Cortex of kidney (tissue), 1 donor: ENCODE measurements around the gene TMEM94.

Experiments
- DNase-seq: peaks from one replicate; lab custom pipeline; 2025; lab: John Stamatoyannopoulos, UW

Gene TMEM94

DNA sequence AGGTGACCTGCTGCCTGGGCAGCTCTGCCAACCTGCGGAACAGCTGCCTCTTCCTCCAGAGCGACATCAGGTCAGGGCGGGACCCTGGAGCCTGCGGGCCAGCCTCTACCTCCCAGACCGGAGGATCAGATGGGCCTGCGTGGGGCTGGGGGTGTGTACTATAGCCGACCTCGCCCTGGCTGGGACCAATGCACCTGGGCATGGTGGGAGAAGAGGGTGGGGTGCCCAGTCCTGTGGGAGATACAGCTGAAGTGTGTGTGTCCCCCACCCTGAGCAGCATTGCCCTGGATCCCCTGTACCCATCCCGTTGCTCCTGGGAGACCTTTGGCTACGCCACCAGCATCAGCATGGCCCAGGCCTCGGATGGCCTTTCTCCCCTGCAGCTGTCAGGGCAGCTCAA lies 39.6 kb downstream of the TMEM94 start:
- no peak for DNase-seq

DNA sequence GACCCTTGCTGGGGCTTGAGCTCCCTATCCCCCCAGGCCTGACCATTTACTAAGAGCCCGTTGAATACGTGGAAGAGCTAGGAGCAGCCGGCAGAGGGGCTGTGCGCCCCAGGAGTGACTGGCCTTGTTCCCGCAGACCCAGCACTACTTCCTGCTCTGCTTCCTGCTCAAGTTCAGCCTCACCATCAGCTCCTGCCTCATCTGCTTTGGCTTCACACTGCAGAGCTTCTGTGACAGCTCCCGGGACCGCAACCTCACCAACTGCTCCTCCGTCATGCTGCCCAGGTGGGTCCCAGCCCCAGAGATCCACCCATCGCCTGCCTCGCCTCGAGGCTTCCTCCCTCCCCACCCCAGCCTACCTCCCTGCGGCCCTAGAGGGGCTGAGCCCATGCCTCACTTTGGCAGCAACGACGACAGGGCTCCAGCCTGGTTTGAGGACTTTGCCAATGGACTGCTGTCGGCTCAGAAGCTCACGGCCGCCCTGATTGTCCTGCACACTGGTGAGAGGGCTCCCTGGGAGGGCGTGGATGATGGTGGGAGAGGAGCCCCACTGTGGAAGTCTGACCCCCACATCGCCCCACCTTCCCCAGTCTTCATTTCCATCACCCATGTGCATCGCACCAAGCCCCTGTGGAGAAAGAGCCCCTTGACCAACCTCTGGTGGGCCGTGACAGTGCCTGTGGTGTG lies 41.7 kb downstream of the TMEM94 start:
- DNase-seq = no peak

DNA sequence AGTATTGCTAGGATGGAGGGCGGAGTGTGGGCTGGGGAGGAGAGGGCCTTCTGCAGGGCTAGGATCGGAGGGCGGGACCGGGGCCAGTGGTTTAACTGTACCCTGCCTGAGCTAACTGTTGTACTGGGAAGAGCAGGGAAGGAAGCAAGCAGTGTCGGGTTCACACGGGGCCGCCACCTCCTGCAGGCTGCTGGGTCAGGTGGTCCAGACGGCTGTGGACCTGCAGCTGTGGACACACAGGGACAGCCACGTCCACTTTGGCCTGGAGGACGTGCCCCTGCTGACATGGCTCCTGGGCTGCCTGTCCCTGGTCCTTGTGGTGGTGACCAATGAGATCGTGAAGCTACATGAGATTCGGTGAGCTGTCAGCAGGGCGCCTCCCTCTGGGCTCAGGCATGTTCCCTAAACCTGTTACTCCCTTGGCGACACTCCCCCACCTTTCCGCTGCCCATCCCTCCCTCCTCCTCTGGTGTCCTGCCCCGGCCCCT lies 42.3 kb downstream of the TMEM94 start:
- no peak for DNase-seq

DNA sequence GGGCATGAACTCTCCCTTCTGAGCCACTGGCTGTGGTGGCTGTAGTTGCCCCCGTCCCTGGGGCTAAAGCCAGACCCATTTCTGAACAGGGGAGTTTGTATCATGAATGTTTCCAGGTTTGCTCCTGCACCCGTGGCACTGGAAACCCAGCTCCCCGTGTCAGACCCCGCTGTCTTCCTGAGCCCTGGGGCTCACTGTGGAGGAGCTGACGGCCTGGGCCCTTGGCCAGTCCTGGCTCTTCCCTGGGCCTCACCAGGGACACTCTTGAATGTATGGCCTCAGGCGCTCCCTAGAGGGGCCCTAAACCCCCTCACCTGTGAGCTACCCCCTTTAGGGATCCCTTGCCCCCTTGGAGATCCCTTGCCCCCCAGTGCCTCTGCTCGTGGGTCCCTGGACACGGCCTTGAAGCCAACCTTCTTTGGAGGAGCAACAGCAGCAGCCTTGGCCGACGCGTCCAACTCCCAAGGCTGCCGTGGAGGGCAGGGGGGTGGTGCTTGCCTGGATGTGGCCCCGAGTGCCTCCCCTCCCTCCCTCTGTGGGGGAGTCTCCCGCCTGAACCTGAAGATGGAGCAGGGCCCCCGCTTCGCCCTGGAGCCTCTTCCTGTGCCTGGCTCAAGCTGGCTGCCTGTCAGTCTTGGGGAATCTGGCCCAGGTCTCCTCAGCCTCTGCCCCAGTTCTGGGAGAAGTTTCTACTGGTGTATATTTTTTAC lies 43.0 kb downstream of the TMEM94 start:
- no peak for DNase-seq

DNA sequence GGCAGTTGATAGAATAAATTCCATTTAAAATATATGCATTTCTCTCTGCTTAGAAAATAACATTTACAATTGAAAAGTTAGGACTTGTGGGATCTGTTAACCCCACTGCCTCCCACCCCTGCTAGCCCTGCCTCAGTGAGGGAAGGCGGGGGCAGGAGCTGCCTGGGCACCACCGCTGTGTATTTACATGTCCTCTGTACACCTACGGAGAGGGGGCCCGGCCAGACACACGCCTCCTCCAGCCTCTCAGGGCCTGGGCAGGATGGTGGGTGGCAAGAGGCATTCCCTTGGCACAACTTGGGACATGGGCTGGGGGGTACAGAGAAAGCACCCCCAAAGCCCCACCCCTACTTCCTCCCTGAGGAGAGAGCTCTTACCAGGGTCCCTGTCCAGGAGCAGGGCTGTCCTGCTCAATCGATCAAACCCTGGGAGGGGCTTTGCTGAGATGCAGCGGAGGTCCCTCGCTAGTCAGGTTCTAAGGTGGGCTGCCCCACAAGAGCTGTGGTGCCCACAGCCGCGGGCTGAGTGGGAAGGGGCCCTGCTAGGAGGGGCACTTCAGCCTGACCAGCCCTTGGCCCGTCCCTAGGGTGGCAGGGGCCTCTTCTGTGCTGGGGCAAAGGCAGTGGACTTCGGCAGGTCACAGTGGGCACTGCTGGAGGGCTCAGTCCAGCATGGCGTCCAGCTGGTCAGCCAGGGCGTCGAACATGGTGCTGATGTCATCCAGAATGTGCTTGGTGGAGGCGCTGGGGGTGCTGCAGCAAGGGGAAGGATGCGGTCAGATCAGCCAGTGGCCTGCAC lies 44.2 kb downstream of the TMEM94 start:
- DNase-seq = no peak

DNA sequence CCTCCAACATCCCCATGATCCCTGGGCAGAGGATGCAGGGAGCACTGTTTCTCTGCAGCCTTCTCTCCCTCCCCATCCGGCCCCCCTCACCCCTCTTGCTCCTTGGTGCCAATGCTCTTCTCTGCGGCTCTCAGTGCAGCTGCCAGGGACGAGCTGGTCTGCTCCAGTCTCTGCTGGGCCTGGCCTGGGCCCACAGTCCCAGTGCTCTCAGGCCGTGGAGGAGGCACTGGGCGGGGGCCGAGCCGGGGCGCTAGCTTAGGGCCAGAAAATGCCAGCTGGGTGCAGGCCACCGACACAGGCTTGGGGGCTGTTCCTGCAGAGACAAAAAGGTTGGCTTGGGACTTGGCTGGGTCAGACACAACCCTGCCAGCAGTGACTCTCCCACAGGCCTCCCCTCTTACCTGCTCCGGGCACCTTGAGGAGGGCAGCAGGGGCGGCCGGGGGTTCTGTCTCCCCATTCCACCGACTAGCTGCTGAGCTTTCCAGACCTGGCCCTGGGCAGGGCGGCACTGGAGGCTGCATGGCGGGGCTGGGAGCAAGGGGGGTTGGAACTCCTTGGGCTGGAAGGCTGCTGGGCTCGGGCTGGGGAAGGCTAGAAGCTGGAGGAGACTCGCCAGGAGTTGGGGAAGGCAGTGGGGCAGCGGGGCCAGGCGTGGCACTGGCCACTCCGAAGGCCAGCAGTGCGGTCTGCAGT lies 45.1 kb downstream of the TMEM94 start:
- no peak for DNase-seq

DNA sequence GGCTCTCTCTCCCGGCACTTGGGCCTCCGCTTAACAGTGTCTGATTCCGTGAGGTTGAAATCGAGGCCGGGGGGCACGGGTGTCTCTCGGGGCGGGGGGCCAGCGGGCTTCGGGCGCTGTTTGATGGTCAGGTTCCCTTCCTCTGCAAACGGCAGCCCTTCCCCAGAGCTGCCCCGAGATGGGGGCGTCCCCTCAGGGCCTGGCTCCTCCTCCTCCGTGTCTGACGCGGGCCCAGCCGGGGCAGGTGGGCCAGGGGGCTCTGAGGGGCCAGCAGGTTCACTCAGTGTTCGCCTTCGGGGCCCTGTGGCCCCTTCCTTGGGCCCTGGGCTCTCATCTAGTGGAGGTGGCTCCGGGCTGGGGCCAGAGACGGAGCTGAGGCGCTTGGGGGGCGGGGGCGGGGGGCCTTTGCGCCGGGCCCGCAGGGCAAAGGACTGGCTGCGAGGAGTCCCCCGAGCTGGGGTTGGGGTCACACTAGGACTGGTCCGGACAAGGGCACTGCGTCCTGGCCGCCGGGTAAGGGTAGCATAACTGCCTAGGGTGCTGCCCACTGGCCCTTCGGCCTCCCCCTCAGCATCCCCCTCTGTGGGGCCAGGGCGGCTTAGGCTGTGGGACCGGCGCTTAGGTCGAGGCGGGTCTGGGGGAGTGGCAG lies 45.8 kb downstream of the TMEM94 start:
- DNase-seq = no peak

DNA sequence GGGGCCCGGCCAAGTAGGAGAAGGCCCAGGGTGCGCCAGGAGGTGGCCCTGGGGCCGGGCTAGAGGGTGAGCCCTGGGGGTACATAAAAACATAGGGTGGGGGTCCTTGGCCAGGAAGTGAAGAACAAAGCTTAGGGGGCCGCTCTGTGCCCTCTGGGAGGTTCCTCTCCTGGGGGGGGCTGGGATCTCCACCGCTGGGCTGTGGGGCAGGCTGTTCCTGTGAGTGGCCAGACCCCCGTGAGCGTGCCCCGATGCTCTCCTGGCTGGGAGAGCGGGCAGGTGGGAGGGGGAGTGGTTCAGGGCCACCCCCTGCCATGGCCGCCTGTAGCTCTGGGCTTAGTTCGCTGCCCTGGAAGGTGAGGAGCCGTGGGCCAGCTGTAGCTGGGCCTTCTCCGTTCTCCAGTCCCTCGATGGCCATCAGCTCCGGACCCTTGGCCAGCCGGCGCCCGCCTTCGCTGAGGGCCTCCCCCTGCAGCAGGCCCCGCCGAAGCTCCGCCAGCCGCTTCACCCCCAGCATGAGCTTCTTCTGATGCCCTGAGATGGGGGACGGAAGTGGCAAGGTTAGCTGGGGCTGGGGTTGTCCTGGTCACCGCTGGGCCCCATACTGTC lies 46.4 kb downstream of the TMEM94 start:
- no peak for DNase-seq

DNA sequence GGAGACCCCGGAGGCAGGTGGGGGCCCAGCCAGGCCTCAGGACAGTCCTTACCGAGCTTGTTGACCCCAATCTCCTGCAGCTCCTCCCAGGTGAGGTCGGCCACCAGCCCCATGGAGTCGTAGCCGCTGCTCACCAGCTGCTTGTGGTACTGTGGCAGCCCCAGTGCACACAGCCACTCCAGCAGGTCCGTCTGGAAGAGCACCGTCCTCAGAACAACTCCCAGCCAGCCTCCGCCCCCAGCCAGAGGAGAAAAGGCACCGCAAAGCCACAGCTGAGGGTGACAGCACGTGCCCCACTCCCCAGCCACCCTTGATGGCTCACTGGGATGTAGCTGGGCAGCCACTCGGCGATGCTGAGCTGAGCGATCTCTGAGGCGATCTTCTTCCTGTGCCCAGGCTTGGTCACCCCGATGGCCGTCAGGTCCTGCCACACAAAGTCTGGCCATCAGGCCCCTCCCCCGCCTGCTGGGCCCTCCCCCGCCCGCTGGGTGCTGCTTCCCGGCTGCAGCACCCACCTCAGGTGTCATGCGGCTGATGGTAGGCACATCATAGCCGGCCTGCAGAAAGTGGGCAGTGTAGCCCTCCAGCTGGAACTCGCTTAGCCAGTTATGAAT lies 47.0 kb downstream of the TMEM94 start:
- DNase-seq = no peak

DNA sequence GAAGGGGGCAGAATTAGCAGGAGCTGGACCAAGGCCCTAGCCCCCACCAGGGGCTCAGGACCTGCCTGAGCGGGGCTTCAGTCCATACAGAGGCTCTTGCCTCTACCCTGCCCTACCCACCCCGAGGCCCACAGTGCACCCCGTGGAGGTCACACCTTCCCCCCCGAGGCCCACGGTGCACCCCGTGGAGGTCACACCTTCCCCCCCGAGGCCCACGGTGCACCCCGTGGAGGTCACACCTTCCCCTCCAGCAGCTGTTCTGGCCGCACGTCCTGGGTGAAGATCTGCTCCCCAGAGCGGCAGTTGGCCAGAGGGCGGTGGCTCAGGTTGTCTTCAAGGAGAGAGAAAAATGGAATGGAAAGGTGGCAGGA lies 47.5 kb downstream of the TMEM94 start:
- no peak for DNase-seq

DNA sequence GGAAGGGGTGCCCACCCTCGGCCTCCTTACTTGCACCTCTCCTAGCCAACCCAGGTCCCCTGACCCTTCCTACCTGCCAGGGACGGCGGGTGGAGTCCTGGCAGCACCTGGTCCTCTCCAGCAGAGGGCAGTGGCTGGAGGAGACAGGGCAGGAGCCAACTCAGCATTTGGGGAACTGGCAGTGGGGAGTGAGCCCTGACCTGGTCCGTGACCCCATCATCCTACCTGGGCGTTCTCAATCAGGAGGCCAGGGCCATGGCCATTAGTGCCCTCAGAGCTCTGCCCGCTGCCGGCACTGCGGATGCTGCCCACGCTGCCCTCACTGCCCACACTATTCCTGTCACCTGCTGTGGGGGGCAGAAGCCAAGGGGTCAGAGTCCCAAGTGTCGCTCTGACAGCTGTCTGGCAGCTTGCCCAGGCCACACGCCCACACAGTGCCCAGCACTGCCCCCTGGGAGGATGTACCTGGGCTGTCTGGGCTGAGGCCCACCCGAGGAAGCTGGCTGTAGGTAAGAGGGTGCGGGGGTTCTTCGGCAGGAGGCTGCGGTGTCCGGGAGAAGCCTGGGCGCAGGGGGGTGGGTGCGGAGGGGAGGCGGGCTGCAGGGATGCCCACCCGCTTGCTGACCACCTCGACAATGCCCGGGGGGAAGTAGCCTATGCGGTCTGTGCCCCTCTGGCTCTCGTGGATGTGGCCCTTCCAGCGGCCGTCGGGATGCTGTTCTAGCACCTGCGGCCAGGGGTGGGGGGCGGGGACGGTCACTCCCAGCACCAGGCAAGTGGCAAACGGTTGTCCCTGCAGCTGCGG lies 48.1 kb downstream of the TMEM94 start:
- DNase-seq = no peak

DNA sequence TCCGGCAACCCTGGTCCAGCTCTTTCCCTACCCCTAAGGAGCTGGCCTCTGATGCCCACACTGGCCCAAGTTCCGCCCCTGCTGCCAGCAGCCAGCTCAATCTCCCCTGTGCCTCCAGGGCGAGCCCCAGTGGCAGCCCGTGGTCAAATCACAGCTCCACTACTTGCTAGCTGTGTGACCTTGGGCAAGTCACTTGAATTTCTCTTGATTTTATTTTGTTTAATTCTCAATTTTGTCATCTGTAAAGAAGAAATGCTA lies 48.6 kb downstream of the TMEM94 start:
- no peak for DNase-seq

DNA sequence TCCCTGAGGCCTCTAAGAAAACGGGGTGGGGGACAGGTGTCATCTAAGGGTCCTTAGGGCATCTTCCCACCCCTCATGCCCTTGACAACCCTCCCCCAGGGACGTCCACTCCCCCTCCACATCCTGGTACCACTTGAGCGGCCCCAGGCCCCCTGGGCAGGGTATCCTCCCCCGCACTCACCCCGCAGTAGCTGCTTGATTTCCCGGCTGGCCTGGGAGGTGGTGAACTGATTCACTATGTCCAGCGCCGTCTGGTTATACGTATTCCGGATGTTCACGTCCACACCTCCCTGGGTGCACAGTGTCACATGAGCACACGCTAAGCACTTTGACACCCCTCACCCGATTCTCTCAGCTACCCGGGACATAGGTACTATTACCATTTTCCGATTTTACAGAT lies 49.2 kb downstream of the TMEM94 start:
- no peak for DNase-seq

DNA sequence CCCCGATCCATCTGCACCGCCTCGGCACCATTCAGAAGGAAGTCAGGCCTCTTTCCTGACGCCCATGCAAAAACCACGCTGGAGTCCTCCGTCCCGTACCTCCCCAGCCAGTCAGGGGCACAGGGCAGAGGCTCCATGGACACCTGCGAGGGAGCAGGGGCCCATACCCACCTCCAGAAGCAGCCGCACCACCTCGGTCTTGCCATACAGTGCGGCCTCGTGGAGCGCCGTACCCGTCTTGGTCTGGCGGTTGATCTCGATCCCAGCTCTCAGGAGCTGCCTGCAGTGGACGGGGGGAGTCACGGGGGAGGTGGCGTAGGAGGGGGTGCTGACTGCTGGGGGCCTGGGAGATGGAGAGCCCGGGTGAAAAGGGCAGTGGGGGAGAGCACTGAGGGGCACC lies 49.7 kb downstream of the TMEM94 start:
- no peak for DNase-seq

DNA sequence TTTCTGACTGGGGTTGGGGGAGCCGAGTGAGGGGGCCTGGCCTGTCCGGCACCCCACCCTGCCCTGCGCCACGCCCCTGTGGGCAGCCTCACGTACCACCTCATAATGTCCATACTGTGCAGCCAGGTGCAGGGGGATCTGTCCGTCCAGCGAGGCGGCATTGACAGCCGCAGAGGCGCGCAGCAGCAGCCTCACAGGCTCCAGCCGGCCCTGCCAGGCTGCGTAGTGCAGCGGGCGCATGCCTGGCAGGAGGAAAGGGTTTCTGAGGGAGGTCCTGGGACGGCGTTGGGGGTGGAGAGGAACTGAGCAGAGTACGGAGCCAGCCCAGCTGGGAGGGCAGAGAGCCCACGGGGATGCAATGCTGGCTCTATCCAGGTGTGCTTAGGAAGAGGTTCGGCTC lies 50.5 kb downstream of the TMEM94 start:
- no peak for DNase-seq

DNA sequence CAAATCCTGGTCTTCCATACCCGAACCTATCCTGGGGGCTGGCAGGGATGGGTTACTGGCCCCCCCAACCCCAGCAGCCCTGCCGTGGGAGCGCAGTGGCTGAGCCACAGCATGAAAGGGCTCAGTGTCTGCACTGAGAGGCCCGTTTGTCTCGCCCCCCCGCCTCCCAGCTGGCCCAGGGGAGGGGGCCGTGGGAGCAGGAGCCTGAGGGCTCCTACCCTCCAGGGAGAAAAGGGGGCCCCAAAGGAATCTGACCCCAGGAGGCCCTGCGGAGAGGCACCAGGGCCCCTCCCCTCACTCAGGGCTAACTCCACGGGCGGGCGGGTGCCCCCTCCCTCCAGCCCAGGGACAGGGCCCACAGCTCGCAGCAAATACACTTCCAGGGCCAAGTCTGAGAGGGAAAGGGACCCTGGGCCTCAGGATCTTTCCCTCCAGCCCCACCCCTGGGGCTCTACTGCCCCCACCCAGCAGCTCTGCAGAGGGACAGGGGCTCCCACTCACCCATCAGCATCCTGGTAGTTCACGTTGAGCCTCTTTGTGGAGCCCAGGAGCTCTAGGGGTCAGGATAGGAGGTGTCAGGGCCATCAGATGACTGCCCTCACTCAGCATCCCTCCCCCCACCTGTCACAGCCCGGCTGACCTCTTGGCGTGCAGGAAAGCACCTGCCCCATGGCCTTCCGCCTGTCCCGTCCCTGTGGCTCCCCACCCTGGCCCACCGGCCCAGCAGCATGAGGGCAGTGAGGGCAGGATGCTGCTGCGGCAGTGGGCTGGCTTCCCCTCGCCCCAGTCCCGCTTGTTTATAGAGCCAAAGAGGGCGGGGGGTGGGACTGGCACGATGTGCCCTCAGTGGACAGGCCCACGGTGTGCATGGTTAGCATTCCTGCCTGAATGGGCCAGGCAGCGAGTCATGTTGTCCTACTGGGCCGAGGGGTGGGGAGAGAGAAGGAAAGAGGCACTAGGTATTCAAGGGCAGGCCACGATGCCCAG lies 51.6 kb downstream of the TMEM94 start:
- no peak for DNase-seq

DNA sequence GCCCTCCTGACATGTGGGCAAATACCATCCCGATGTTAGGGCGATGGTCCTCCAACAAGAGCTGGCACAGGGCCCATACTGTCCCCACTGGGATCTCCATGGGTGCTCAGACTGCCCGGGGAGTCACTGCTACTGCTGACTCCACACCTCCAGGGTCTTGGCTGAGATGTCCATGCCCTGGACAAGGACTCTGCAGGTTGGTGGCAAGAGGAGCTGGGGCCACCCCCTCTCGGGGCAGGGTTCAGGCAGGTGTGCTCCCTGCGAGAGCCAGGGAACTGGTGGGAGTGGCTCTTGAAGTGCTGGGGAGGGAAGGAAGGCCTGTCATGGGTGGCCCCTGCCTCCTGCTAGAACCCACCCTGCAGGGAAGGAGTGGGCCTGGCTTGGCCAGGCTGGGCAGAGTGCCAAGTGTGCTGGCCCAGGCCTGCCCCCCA lies 52.5 kb downstream of the TMEM94 start:
- DNase-seq = no peak

DNA sequence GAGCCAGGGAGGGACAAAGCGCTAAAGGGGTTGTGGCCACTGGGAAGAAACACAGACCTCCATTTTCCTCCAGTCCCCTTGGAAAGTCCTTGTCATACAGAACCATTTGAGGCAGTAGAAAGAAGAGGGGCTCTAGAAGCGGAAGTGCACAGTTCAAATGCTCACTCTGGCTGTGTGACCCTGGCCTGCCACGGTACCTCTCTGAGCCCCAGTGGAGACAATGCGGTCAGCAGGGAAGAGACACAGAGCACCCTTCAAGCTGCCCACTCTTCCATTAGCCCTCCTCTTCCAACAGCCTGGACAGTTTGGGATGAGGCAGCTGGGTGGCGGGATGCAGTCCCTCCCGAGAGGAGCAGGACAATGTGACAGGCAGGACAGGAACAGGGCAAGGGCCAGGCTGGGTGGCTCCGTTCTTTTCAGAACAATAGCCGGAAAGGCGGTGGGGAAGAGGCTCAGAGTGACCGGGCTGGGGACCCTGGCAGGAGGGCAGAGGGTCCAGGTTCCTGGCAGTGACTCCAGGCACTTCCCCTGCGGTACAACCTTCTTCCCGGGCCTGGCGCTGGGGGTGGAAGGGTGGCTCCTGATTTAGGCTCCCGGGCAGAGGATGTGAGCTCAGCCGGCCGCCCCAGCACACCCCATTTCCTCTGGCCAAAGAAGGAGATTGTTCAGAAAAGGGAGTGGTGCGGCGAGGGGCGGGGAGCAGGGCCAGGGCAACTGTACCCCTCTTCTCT lies 53.3 kb downstream of the TMEM94 start:
- no peak for DNase-seq

DNA sequence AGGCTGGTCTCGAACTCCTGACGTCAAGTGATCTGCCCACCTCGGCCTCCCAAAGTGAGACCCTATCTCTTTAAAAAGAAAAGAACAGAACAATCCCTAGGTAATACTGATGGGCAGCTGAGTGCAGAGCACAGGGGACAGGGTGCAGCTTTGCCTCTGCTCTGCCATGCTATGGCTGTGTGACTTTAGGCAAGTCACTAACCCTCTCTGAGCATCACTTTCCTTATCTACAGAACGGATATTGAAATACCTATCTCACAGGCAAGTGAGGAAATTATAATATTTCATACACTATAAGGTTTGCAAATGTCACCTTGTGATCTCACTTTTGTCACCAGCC lies 54.8 kb downstream of the TMEM94 start:
- no peak for DNase-seq
